Natural killer cell (primary cell): ENCODE measurements around the gene KLHL30. TPM values are rescaled to one million over a fixed set of nuclear protein-coding genes. Genes with fewer than 3 reads are reported as not detected.

Experiments used
- ATAC-seq, 3 donors: fragments of 150-1000 bp in 2 of 3; fragments of 200-7000 bp in 1 of 3; cut with Tn5 transposase; 1 replicate in 1 of 3; 2 replicates in 2 of 3; pipeline ENCODE4 v1.10.0; 2021; ENCODE audit warnings: mild to moderate bottlenecking in 2 of 3, moderate library complexity in 2 of 3
- DNase-seq, 2 donors: peaks; one replicate each; pipeline versions ENCODE4 v3.0.0 to v3.0.0-alpha.2; 2013 to 2021; ENCODE audit warnings: mixed read lengths in 1 of 2
- H3K27ac ChIP-seq: one replicate; pipeline ENCODE4 v1.5.1; 2013; ENCODE audit warnings: mild to moderate bottlenecking, low read length
- H3K27me3 ChIP-seq: one replicate; pipeline ENCODE4 v1.6.1; 2013; ENCODE audit warnings: low read length; ENCODE audit not compliant: control insufficient read depth, insufficient read depth
- H3K36me3 ChIP-seq: one replicate; pipeline ENCODE4 v1.6.1; 2013; ENCODE audit warnings: low read length; ENCODE audit not compliant: control insufficient read depth, insufficient read depth
- H3K4me1 ChIP-seq: one replicate; pipeline ENCODE4 v1.6.1; 2013; ENCODE audit warnings: low read length; ENCODE audit not compliant: control insufficient read depth, insufficient read depth
- H3K4me3 ChIP-seq: one replicate; pipeline ENCODE4 v1.5.1; 2013; ENCODE audit warnings: low read length
- H3K9me3 ChIP-seq: one replicate; pipeline ENCODE4 v1.6.1; 2013; ENCODE audit warnings: low read length; ENCODE audit not compliant: control insufficient read depth, insufficient read depth
- H3K27ac Mint-ChIP-seq, 2 donors: one replicate each; pipeline ENCODE4 v1.8.0; 2022; ENCODE audit warnings: mild to moderate bottlenecking in 2 of 2, mixed read lengths in 2 of 2, moderate library complexity in 1 of 2
- H3K27me3 Mint-ChIP-seq, 2 donors: one replicate each; pipeline ENCODE4 v1.8.0; 2022; ENCODE audit warnings: low read depth in 2 of 2, mixed read lengths in 2 of 2
- H3K36me3 Mint-ChIP-seq: one replicate; pipeline ENCODE4 v1.8.0; 2022; ENCODE audit warnings: mixed read lengths
- H3K4me1 Mint-ChIP-seq, 2 donors: one replicate each; pipeline ENCODE4 v1.8.0; 2022; ENCODE audit warnings: mixed read lengths in 2 of 2
- H3K4me3 Mint-ChIP-seq: one replicate; pipeline ENCODE4 v1.8.0; 2022; ENCODE audit warnings: mild to moderate bottlenecking, moderate library complexity, mixed read lengths
- H3K9me3 Mint-ChIP-seq, 2 donors: one replicate each; pipeline ENCODE4 v1.8.0; 2022; ENCODE audit warnings: mixed read lengths in 2 of 2
- WGBS: methylation state at CpG from one replicate; pipeline ENCODE4 v1.1.7; 2013; ENCODE audit warnings: missing lambda C conversion rate; ENCODE audit not compliant: insufficient coverage; 5-methylcytosine and 5-hydroxymethylcytosine counted together
- intact Hi-C: fragments of 100-400 bp; cut with micrococcal nuclease; formaldehyde crosslinking; loops from one replicate; pipeline ENCODE4 v1.14.2; 2022
- total RNA-seq, 4 donors: library from RNA; stranded (reverse); fragments of 120-200 nt in 1 of 4; gene quantifications; one replicate each; pipeline versions ENCODE4 v1.2.3 to v1.2.4, GENCODE V29; 2013 to 2022
- TF ChIP-seq, protein P1 (sequence below): fragments of 200-600 bp; IDR thresholded peaks from one replicate; pipeline ENCODE4 v1.8.0; 2022; ENCODE audit warnings: antibody characterized with exemption

KLHL30 gene
- total RNA-seq, 3 donors from 2014 or later (not counting 1 experiment from before 2014, with no cell fraction given), result not detected

DNA sequence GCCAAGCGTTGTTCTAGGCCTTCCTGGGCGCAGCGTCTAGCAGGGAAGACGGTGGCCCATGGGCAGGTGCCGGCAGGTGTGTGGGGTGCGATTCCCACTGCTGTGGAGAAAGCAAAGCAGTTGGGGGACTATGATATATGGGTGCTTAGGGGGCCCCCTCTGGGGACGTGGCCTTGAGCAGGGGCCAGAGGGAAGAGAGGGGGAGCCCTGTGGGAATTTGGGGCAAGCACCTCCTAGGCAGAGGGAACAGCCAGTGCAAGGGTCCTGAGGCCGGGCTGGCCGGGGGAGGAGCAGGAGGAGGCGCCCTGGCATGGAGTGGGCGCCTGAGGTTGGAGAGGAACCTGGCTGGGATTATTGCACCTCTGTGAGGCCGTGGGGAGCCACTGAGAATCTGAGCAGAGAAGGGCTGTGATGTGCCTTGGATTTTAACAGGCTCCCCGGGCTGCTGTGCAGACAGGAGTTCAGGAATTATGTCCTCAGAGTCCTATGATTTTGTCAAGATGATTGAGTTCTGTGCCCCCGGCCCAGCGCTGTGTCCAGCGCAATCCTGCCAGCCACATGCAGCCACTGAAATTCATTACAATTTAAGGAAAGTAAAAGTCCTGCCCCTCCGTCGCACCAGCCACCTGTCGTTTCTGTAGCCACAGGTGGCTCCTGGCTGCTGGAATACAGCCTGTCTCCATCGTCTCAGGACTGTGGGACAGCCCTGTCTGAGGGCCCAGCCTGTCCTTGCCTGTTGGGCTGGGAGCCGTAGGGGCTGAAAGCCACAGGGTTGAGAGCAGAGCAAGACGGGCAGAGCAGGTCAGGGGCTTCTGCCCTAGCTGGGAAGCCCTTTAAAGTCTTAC, 9.1 kb upstream of the KLHL30 start:
- no peaks in the 10 kb centered on the region for H3K36me3 ChIP-seq
- no peak for DNase-seq
- no peaks in the 10 kb centered on the region for H3K36me3 Mint-ChIP-seq
- intact Hi-C loops, result no loop called here
- H3K4me3 ChIP-seq, result no peak overlapping the region
- no peak overlapping the region for H3K4me3 Mint-ChIP-seq
- TF ChIP-seq, protein P1, sequence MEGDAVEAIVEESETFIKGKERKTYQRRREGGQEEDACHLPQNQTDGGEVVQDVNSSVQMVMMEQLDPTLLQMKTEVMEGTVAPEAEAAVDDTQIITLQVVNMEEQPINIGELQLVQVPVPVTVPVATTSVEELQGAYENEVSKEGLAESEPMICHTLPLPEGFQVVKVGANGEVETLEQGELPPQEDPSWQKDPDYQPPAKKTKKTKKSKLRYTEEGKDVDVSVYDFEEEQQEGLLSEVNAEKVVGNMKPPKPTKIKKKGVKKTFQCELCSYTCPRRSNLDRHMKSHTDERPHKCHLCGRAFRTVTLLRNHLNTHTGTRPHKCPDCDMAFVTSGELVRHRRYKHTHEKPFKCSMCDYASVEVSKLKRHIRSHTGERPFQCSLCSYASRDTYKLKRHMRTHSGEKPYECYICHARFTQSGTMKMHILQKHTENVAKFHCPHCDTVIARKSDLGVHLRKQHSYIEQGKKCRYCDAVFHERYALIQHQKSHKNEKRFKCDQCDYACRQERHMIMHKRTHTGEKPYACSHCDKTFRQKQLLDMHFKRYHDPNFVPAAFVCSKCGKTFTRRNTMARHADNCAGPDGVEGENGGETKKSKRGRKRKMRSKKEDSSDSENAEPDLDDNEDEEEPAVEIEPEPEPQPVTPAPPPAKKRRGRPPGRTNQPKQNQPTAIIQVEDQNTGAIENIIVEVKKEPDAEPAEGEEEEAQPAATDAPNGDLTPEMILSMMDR, result no peak
- no peaks in the 10 kb centered on the region for H3K9me3 ChIP-seq
- H3K4me1 Mint-ChIP-seq, result no peaks in the 10 kb centered on the region
- H3K9me3 Mint-ChIP-seq, result no peaks in the 10 kb centered on the region
- ATAC-seq, result no peak
- no peak overlapping the region for H3K27ac ChIP-seq
- H3K27ac Mint-ChIP-seq, result no peak overlapping the region
- no peaks in the 10 kb centered on the region for H3K27me3 ChIP-seq
- whole genome bisulfite sequencing, result 90% methylated on average over 22 of the region's 22 CpGs
- no peaks in the 10 kb centered on the region for H3K27me3 Mint-ChIP-seq
- H3K4me1 ChIP-seq, result peaks cover 5% of the 10 kb centered on the region

GRCh38 chr2:238130111-238130695, 8.3 kb upstream of the KLHL30 start:
- intact Hi-C loops, result no loop called here

GRCh38 chr2:238130696-238131628, 7.5 kb upstream of the KLHL30 start:
- Histone ChIP-seq H3K4me3 (no peak overlapping the region), H3K27ac (no peak overlapping the region), H3K9me3 (no peaks in the 10 kb centered on the region), H3K4me1 (peaks cover 5% of the 10 kb centered on the region), H3K27me3 (no peaks in the 10 kb centered on the region), H3K36me3 (no peaks in the 10 kb centered on the region)
- ATAC-seq (no peak), DNase-seq (no peak)
- no peak overlapping the region for H3K27ac Mint-ChIP-seq
- intact Hi-C loops, result no loop called here
- TF ChIP-seq, protein P1, result no peak
- no peaks in the 10 kb centered on the region for H3K36me3 Mint-ChIP-seq
- H3K9me3 Mint-ChIP-seq, result no peaks in the 10 kb centered on the region
- no peaks in the 10 kb centered on the region for H3K27me3 Mint-ChIP-seq
- no peaks in the 10 kb centered on the region for H3K4me1 Mint-ChIP-seq
- H3K4me3 Mint-ChIP-seq, result no peak overlapping the region
- 93% methylated on average over 68 of the region's 68 CpGs for WGBS

More at GRCh38 chr2:238130111-238130695, 8.3 kb upstream of the KLHL30 start:
- Mint-ChIP-seq H3K9me3 (no peaks in the 10 kb centered on the region), H3K27me3 (no peaks in the 10 kb centered on the region), H3K27ac (no peak overlapping the region), H3K36me3 (no peaks in the 10 kb centered on the region), H3K4me3 (no peak overlapping the region), H3K4me1 (no peaks in the 10 kb centered on the region)
- 87% methylated on average over 28 of the region's 28 CpGs for WGBS
- H3K27me3 ChIP-seq, result no peaks in the 10 kb centered on the region
- no peaks in the 10 kb centered on the region for H3K36me3 ChIP-seq
- TF ChIP-seq, protein P1, result no peak
- DNase-seq (no peak), ATAC-seq (no peak)
- no peak overlapping the region for H3K4me3 ChIP-seq
- H3K4me1 ChIP-seq, result peaks cover 5% of the 10 kb centered on the region
- no peaks in the 10 kb centered on the region for H3K9me3 ChIP-seq
- no peak overlapping the region for H3K27ac ChIP-seq
